ENCODE data around the gene GIPR. TPM values are rescaled to one million over a fixed set of nuclear protein-coding genes. Genes with fewer than 3 reads are reported as not detected.

Gene GIPR
- total and polyA plus RNA-seq, 10 of the 15 experiments (the other 5 are each of a cell fraction or from before 2014, with no cell fraction given), result 1.7 to 26.3 (median 13.7) TPM

DNA sequence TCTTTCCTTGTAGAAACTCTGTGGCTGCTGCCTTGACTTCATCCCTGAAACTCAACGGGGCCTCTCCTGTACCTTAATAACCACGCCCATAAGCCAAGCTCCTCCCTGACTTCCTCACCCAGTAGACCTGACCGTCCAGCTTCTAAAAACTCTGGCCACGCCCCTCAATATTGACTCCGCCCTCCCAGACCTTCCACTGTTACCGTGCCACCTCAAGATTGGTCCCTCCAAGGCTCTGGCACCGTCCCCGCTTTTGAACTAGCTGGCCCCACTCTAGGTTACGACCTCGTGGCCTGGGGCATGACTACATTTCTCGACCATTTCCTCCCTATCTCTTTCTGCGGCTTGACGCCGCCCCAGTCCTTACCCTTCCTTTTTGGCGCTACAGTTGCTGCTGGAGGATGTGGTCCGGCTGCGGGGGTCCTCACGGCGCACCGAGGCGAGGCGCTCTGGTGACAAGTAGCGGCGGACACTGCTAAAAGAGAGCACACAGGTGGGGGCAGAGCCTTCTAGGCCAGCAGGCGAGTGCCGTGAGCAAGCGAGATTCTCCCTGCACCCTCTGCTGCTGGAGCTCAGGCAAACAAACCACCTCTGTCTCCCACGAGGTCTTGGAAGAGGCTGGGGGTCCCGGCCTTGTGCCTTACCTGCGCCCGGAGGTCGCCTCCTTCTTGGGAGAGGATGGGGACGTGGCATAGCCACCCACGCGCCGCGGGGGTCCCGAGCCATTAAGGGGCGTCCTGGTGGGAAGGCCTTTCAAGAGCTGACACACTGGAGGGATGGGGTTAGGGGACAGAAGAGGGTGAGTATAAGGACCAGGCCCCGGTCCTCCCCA, 26.5 kb upstream of the GIPR start:
- in situ Hi-C loops (cut with MboI) (loop anchor here (10.0 kb wide), 1 partner anchor 117 kb away; no protein-coding TSS in a partner anchor), intact Hi-C loops (cut with micrococcal nuclease; ENCODE audit: unreplicated experiment) (loop anchor here (1.0 to 10.0 kb wide), 7 partner anchors 9 to 237 kb away; partner anchors contain the start of genes POLR1G, PPP1R13L and VASP)
- H3K9ac ChIP-seq (ENCODE audit: control insufficient read depth, insufficient read depth, low read length), result peak overlapping the region; percentile 82
- H2AFZ ChIP-seq (ENCODE audit: control insufficient read depth, low read depth, low read length), result peak overlapping the region; percentile 30
- H3K4me1 ChIP-seq (ENCODE audit: control insufficient read depth, insufficient read depth, low read length), result peaks cover 33% of the 10 kb centered on the region
- peak overlapping the region; percentile 74 for H3K27ac ChIP-seq (ENCODE audit: control insufficient read depth, insufficient read depth)
- H3K9me3 ChIP-seq (replicated peaks; ENCODE audit: control insufficient read depth, insufficient read depth, low read length), result no peaks in the 10 kb centered on the region
- peak overlapping the region; percentile 75 for H3K4me3 ChIP-seq
- BruUV-seq (replicated peaks), result TSS peak; percentile 98
- H4K20me1 ChIP-seq (ENCODE audit: control insufficient read depth, insufficient read depth), result no peaks in the 10 kb centered on the region
- ChIA-PET CTCF (interaction anchor here (0.5 to 3.9 kb wide), 49 partner anchors 9 to 213 kb away, joined by 3 to 43 read pairs (median 5); partner anchors contain the start of genes OPA3, QPCTL, RTN2 and SIX5), SMC1A (ENCODE audit: uncharacterized antibody, unreplicated experiment) (interaction anchor here (0.9 to 5.3 kb wide), 23 partner anchors 11 to 238 kb away, joined by 3 to 39 read pairs (median 6); partner anchors contain the start of genes GIPR, OPA3, QPCTL and SNRPD2), POLR2A (interaction anchor here (0.6 to 3.7 kb wide), 29 partner anchors 9 to 214 kb away, joined by 3 to 25 read pairs (median 5); partner anchors contain the start of genes FBXO46, GIPR, OPA3 and SNRPD2), RAD21 (ENCODE audit: unreplicated experiment) (interaction anchor here (0.5 to 4.3 kb wide), 40 partner anchors 11 to 239 kb away, joined by 3 to 47 read pairs (median 4); partner anchors contain the start of genes ERCC1, FOSB, GIPR and OPA3)
- H3K36me3 ChIP-seq (ENCODE audit: control insufficient read depth in 2 of 2, insufficient read depth in 2 of 2, low read length in 1 of 2), result no peaks in the 10 kb centered on the region
- 1% methylated on average over 40 of the region's 40 CpGs for WGBS (ENCODE audit: insufficient coverage, insufficient replicate concordance, low lambda C conversion rate, missing lambda C conversion rate)
- H3K27me3 ChIP-seq (replicated peaks in 1 of 2; ENCODE audit: control insufficient read depth in 2 of 2, insufficient read depth in 2 of 2, low read length in 1 of 2), result no peaks in the 10 kb centered on the region
- H3K79me2 ChIP-seq (ENCODE audit: control insufficient read depth, insufficient read depth, low read length), result peaks cover 11% of the 10 kb centered on the region
- ATAC-seq, result peak; percentile 66
- peak; percentile 95 for DNase-seq (ENCODE audit: low read depth, low spot score)
- peak overlapping the region; percentile 93 for H3K4me2 ChIP-seq (ENCODE audit: control insufficient read depth, insufficient read depth)
- peak; percentile 97 for FAIRE-seq
- TF ChIP-seq LARP7 (IDR thresholded peaks at IDR 0.05), result 0 out of 2 replicates have a peak, but pooled peaks have one; percentile 30
- TF ChIP-seq GATAD2B (conservative IDR thresholded peaks at IDR 0.05; ENCODE audit: low read depth), result 0 out of 2 replicates have a peak, but pooled peaks have one; percentile 13
- TF ChIP-seq EGR1 (IDR thresholded peaks at IDR 0.05; ENCODE audit: borderline replicate concordance in 1 of 2, low read depth in 2 of 2, low read length in 2 of 2), result peak in 1 of 2 experiments; percentile 50; a peak in 1 of 3 replicates
- peak; percentile 17; the same call in 1 of the 2 replicates for TF ChIP-seq TAF1 (IDR thresholded peaks at IDR 0.05; ENCODE audit: borderline replicate concordance, low read depth, low read length)
- TF ChIP-seq FOXM1 (IDR thresholded peaks at IDR 0.05; ENCODE audit: low read depth, low read length), result no peak
- TF ChIP-seq SRF (IDR thresholded peaks at IDR 0.05; ENCODE audit: low read depth in 2 of 2, low read length in 2 of 2), result no peak
- 0 out of 2 replicates have a peak, but pooled peaks have one; percentile 4 for TF ChIP-seq RUNX3 (IDR thresholded peaks at IDR 0.05; ENCODE audit: low read length)
- no peak for TF ChIP-seq ZNF217 (IDR thresholded peaks at IDR 0.05)
- TF ChIP-seq TCF3 (IDR thresholded peaks at IDR 0.05; ENCODE audit: borderline replicate concordance, insufficient read depth, low read depth, low read length), result 0 out of 2 replicates have a peak, but pooled peaks have one; percentile 30
- TF ChIP-seq, protein P1, sequence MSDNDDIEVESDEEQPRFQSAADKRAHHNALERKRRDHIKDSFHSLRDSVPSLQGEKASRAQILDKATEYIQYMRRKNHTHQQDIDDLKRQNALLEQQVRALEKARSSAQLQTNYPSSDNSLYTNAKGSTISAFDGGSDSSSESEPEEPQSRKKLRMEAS (IDR thresholded peaks at IDR 0.05; ENCODE audit: low read depth, low read length), result peak; percentile 28; the same call in 1 of the 2 replicates
- TF ChIP-seq BHLHE40 (IDR thresholded peaks at IDR 0.05; ENCODE audit: borderline replicate concordance in 1 of 2, low read depth in 2 of 2, low read length in 1 of 2), result peak in 1 of 2 experiments; percentile 31; a peak in 1 of 4 replicates
- TF ChIP-seq POLR2AphosphoS2 (IDR thresholded peaks at IDR 0.05; ENCODE audit: low read depth, low read length), result 0 out of 2 replicates have a peak, but pooled peaks have one; percentile 18
- TF ChIP-seq CBX3 (IDR thresholded peaks at IDR 0.05; ENCODE audit: borderline replicate concordance, low read depth), result no peak
- TF ChIP-seq SP1 (IDR thresholded peaks at IDR 0.05; ENCODE audit: low read depth, low read length), result peak; percentile 56
- peak; percentile 51 for TF ChIP-seq KLF5 (IDR thresholded peaks at IDR 0.05; ENCODE audit: partially characterized antibody)
- 0 out of 2 replicates have a peak, but pooled peaks have one; percentile 17 for TF ChIP-seq EED (IDR thresholded peaks at IDR 0.05; ENCODE audit: low read depth)
- TF ChIP-seq HDGF (IDR thresholded peaks at IDR 0.05), result peak; percentile 92
- TF ChIP-seq, protein P2, sequence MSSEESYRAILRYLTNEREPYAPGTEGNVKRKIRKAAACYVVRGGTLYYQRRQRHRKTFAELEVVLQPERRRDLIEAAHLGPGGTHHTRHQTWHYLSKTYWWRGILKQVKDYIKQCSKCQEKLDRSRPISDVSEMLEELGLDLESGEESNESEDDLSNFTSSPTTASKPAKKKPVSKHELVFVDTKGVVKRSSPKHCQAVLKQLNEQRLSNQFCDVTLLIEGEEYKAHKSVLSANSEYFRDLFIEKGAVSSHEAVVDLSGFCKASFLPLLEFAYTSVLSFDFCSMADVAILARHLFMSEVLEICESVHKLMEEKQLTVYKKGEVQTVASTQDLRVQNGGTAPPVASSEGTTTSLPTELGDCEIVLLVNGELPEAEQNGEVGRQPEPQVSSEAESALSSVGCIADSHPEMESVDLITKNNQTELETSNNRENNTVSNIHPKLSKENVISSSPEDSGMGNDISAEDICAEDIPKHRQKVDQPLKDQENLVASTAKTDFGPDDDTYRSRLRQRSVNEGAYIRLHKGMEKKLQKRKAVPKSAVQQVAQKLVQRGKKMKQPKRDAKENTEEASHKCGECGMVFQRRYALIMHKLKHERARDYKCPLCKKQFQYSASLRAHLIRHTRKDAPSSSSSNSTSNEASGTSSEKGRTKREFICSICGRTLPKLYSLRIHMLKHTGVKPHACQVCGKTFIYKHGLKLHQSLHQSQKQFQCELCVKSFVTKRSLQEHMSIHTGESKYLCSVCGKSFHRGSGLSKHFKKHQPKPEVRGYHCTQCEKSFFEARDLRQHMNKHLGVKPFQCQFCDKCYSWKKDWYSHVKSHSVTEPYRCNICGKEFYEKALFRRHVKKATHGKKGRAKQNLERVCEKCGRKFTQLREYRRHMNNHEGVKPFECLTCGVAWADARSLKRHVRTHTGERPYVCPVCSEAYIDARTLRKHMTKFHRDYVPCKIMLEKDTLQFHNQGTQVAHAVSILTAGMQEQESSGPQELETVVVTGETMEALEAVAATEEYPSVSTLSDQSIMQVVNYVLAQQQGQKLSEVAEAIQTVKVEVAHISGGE (CRISPR knock-in tag; IDR thresholded peaks at IDR 0.05), result peak; percentile 22; the same call in 1 of the 2 replicates
- TF ChIP-seq NR2F1 (conservative IDR thresholded peaks at IDR 0.05), result peak; percentile 83
